ENCODE measurements around the gene SULT2A1. TPM values are rescaled to one million over a fixed set of nuclear protein-coding genes. Genes with fewer than 3 reads are reported as not detected.

Gene SULT2A1
- total and polyA plus RNA-seq, 4 donors, result 0.01 to 0.15 TPM; not detected in 2

DNA sequence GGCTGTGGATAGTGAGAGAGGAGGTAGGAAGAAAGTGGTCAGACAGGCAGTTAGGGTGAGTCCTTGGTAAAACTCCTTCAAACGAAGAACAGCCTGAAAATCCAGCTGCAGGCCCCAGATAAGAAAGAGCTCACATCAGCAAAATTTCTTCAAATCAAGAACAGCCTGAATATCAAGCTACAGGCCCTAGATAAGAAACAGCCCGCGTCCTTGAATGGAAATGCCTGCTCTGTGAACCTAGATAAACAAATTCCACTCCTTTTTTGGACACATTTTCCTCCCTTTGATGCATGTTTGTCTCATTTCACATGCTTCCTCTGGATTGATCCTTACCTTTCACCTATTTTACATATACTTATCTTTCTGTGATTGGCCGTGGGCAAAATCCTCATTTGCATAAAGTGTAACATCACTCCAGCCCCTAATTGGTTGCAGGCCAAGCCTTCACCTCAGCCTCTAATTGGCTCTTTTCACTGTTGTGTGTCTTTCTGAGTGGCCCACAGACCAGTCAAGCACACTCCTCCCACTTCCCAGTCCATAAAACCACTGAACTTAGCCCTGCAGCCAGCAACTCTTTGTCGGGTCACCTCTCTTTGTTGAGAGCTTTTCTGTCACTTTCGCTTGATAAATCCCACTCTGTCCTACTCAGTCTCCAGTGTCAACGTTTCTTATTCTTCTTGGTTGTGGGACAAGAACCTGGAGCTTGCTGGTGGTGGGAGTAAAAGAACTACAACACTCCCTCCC lies 6.0 kb upstream of the SULT2A1 start:
- Histone ChIP-seq H3K9ac (ENCODE audit: insufficient read depth in 1 of 2, low read length in 2 of 2) (no peak overlapping the region), H3K9me3 (ENCODE audit: control insufficient read depth in 4 of 4, insufficient read depth in 3 of 4, low read length in 3 of 4) (peaks cover 0 to 7% (median 2%) of the 10 kb centered on the region in 4 donors), H3K4me1 (ENCODE audit: control insufficient read depth in 5 of 5, insufficient read depth in 5 of 5, low read length in 5 of 5) (no peaks in the 10 kb centered on the region), H3K27me3 (ENCODE audit: control insufficient read depth in 3 of 3, insufficient read depth in 3 of 3, low read length in 2 of 3) (no peaks in the 10 kb centered on the region), H3K36me3 (ENCODE audit: control insufficient read depth in 4 of 4, insufficient read depth in 4 of 4, low read length in 4 of 4) (no peaks in the 10 kb centered on the region), H3K4me3 (no peak overlapping the region), H3K27ac (ENCODE audit: low read depth in 1 of 2, low read length in 1 of 2) (no peak overlapping the region)
- TF ChIP-seq CTCF (IDR thresholded peaks at IDR 0.05; ENCODE audit: control extremely low read depth, extremely low read depth), result no peak
- WGBS, 2 donors, result 46 to 55% methylated on average over 7 of the region's 7 CpGs
- DNase-seq (peak; percentile 70 to 86 (median 71)), ATAC-seq (ENCODE audit: insufficient read depth, low FRiP score) (no peak)

DNA sequence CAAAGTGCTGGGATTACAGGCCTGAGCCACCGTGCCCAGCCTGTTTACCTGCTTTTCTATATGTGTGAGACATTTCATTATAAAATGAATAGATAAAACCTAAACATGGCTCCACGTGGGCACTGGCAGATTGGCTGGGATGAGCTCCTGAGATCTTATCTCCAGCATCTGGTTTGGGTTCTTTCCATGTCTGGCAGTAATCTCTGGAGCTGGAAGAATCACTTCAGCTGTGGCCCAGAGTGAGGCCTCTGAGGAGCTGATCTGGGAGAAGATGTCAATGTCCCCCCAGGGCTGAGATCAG lies 5.5 kb upstream of the SULT2A1 start:
- H3K27ac ChIP-seq (ENCODE audit: low read depth in 1 of 2, low read length in 1 of 2), result no peak overlapping the region
- ATAC-seq (ENCODE audit: insufficient read depth, low FRiP score), result no peak
- WGBS, 2 donors, result 59 to 65% methylated on average over 2 of the region's 2 CpGs
- no peaks in the 10 kb centered on the region for H3K27me3 ChIP-seq (ENCODE audit: control insufficient read depth in 3 of 3, insufficient read depth in 3 of 3, low read length in 2 of 3)
- no peak overlapping the region for H3K4me3 ChIP-seq
- H3K36me3 ChIP-seq (ENCODE audit: control insufficient read depth in 4 of 4, insufficient read depth in 4 of 4, low read length in 4 of 4), result no peaks in the 10 kb centered on the region
- TF ChIP-seq CTCF (IDR thresholded peaks at IDR 0.05; ENCODE audit: control extremely low read depth, extremely low read depth), result no peak
- no peak overlapping the region for H3K9ac ChIP-seq (ENCODE audit: insufficient read depth in 1 of 2, low read length in 2 of 2)
- no peak for DNase-seq
- H3K4me1 ChIP-seq (ENCODE audit: control insufficient read depth in 5 of 5, insufficient read depth in 5 of 5, low read length in 5 of 5), result no peaks in the 10 kb centered on the region
- H3K9me3 ChIP-seq (ENCODE audit: control insufficient read depth in 4 of 4, insufficient read depth in 3 of 4, low read length in 3 of 4), result peaks cover 0 to 7% (median 2%) of the 10 kb centered on the region in 4 donors

- no peak overlapping the region for H3K4me3 ChIP-seq
- no peaks in the 10 kb centered on the region for H3K4me1 ChIP-seq (ENCODE audit: control insufficient read depth in 5 of 5, insufficient read depth in 5 of 5, low read length in 5 of 5)
- H3K36me3 ChIP-seq (ENCODE audit: control insufficient read depth in 4 of 4, insufficient read depth in 4 of 4, low read length in 4 of 4), result no peaks in the 10 kb centered on the region
- H3K27me3 ChIP-seq (ENCODE audit: control insufficient read depth in 3 of 3, insufficient read depth in 3 of 3, low read length in 2 of 3), result no peaks in the 10 kb centered on the region
- DNase-seq (no peak), ATAC-seq (ENCODE audit: insufficient read depth, low FRiP score) (no peak)
- H3K27ac ChIP-seq (ENCODE audit: low read depth in 1 of 2, low read length in 1 of 2), result no peak overlapping the region
- WGBS, 2 donors, result 65 to 67% methylated on average over 7 of the region's 7 CpGs
- H3K9me3 ChIP-seq (ENCODE audit: control insufficient read depth in 4 of 4, insufficient read depth in 3 of 4, low read length in 3 of 4), result peaks cover 0 to 7% (median 2%) of the 10 kb centered on the region in 4 donors
- TF ChIP-seq CTCF (IDR thresholded peaks at IDR 0.05; ENCODE audit: control extremely low read depth, extremely low read depth), result no peak
- H3K9ac ChIP-seq (ENCODE audit: insufficient read depth in 1 of 2, low read length in 2 of 2), result no peak overlapping the region
These were observed 4.9 kb upstream of the SULT2A1 start for GRCh38 chr19:47890865-47891621.

Measured in lung (tissue), 12 donors.